Gastrocnemius medialis (tissue), 4 donors: ENCODE data around the gene ZDHHC7. TPM values are rescaled to one million over a fixed set of nuclear protein-coding genes. Genes with fewer than 3 reads are reported as not detected.

Source experiments
- ATAC-seq, 2 donors: fragments of 150-250 bp; one replicate each; pipeline ENCODE4 v1.9.1; 2016
- DNase-seq, 2 donors: peaks; one replicate each; pipeline ENCODE4 v3.0.0-alpha.2; 2019
- H3K27ac ChIP-seq, 4 donors: fragments of 200-600 bp; sonication (generic); 1 replicate in 1 of 4; 2 replicates in 3 of 4; pipeline ENCODE4 v1.5.1; 2016 to 2018; ENCODE audit warnings: mild to moderate bottlenecking in 2 of 4, moderate library complexity in 1 of 4
- H3K27me3 ChIP-seq, 3 donors: fragments of 200-600 bp; sonication (generic) in 2 of 3; 1 replicate in 1 of 3; 2 replicates in 2 of 3; pipeline versions ENCODE4 v1.5.1 to v1.6.0; 2016 to 2019; ENCODE audit warnings: mild to moderate bottlenecking in 1 of 3, moderate library complexity in 1 of 3
- H3K36me3 ChIP-seq, 2 donors: fragments of 200-600 bp; sonication (generic) in 1 of 2; one replicate each; pipeline ENCODE4 v1.5.1; 2017 to 2018
- H3K4me1 ChIP-seq, 2 donors: fragments of 200-600 bp; sonication (generic) in 1 of 2; one replicate each; pipeline ENCODE4 v1.5.1; 2016 to 2017; ENCODE audit warnings: mild to moderate bottlenecking in 2 of 2
- H3K4me3 ChIP-seq, 4 donors: fragments of 200-600 bp; sonication (generic) in 3 of 4; 1 replicate in 1 of 4; 2 replicates in 3 of 4; pipeline ENCODE4 v1.5.1; 2016 to 2019; ENCODE audit warnings: mild to moderate bottlenecking in 2 of 4
- H3K9me3 ChIP-seq, 3 donors: fragments of 200-600 bp; sonication (generic) in 2 of 3; 1 replicate in 1 of 3; 2 replicates in 2 of 3; pipeline ENCODE4 v1.5.1; 2016 to 2019
- CTCF ChIP-seq, 5 experiments: fragments of 450-650 bp in 3 of 5; fragments of 200-600 bp in 2 of 5; sonication (generic) in 2 of 5; IDR thresholded peaks in 4 of 5; conservative IDR thresholded peaks in 1 of 5; 1 replicate in 4 of 5; 2 replicates in 1 of 5; pipeline ENCODE4 v1.5.1; 2016 to 2019; ENCODE audit warnings: antibody characterized with exemption in 5 of 5, mild to moderate bottlenecking in 3 of 5, moderate library complexity in 3 of 5
- POLR2A ChIP-seq, 2 donors: fragments of 450-650 bp; IDR thresholded peaks; one replicate each; pipeline ENCODE4 v1.6.1; 2017; ENCODE audit warnings: antibody characterized with exemption in 2 of 2, mild to moderate bottlenecking in 2 of 2, moderate library complexity in 2 of 2
- in situ Hi-C, 4 donors: fragments of 200-750 bp; cut with MboI; loops; one replicate each; pipeline versions ENCODE4 v1.15.0 to v1.8.0; 2017; ENCODE audit warnings: low sequenced_read_pairs in 4 of 4
- intact Hi-C: fragments of 100-400 bp; cut with DNase I; formaldehyde crosslinking; loops from one replicate; pipeline ENCODE4 v1.15.1; 2023; ENCODE audit warnings: low total_unique reads
- total RNA-seq, 4 donors: library from RNA; depleted of rRNA; stranded (reverse); fragments of >200 nt; gene quantifications; one replicate each; pipeline versions ENCODE4 v1.1.0 to v1.2.3, GENCODE V29; 2016

ZDHHC7 gene
- total RNA-seq, result 10 to 100 TPM; 55.0 to 93.5 (median 68.4) TPM

GRCh38 chr16:85010931-85011845 lies at the start of gene ZDHHC7:
ZDHHC7 (minus strand) TSS chr16:85011535; CDS start chr16:84990618, 20,917 bp downstream.
- Histone ChIP-seq H3K27me3 (peaks cover 0 to 6% (median 0%) of the 10 kb centered on the region in 3 donors), H3K4me3 (peak within 1 kb of the TSS; percentile 83 to 90 (median 86)), H3K36me3 (no peaks in the 10 kb centered on the region), H3K27ac (peak within 1 kb of the TSS; percentile 90 to 98 (median 96)), H3K9me3 (no peaks in the 10 kb centered on the region), H3K4me1 (peaks cover 48 to 49% of the 10 kb centered on the region in 2 donors)
- in situ Hi-C loops (no loop called here), intact Hi-C loops (loop anchor here (2.0 kb wide), 1 partner anchor 16 kb away; the partner anchor contains the start of gene KIAA0513)
- DNase-seq, result peak; percentile 80 to 82
- ATAC-seq, result peak; percentile 93
- TF ChIP-seq CTCF (IDR thresholded peaks at IDR 0.05 in 4 of 5, conservative IDR thresholded peaks at IDR 0.05 in 1 of 5) (no peak), POLR2A (IDR thresholded peaks at IDR 0.05) (peak; percentile 91 to 92)

- Histone ChIP-seq H3K4me3 (no peak overlapping the region), H3K4me1 (peaks cover 12 to 13% of the 10 kb centered on the region in 2 donors), H3K27ac (no peak overlapping the region), H3K36me3 (no peaks in the 10 kb centered on the region), H3K27me3 (no peaks in the 10 kb centered on the region), H3K9me3 (no peaks in the 10 kb centered on the region)
- no peak for DNase-seq
- in situ Hi-C loops (no loop called here), intact Hi-C loops (no loop called here)
- no peak for ATAC-seq
- no peak for TF ChIP-seq CTCF (IDR thresholded peaks at IDR 0.05 in 4 of 5, conservative IDR thresholded peaks at IDR 0.05 in 1 of 5)
- TF ChIP-seq POLR2A (IDR thresholded peaks at IDR 0.05), result no peak
These were observed 47.6 kb upstream of the ZDHHC7 start for GRCh38 chr16:85058909-85059308.

GRCh38 chr16:85057948-85058347 lies 46.6 kb upstream of the ZDHHC7 start:
- ATAC-seq, result no peak
- intact Hi-C loops, result no loop called here
- no peak overlapping the region for H3K4me3 ChIP-seq
- H3K27ac ChIP-seq, result no peak overlapping the region
- H3K27me3 ChIP-seq, result no peaks in the 10 kb centered on the region
- TF ChIP-seq CTCF (IDR thresholded peaks at IDR 0.05 in 4 of 5, conservative IDR thresholded peaks at IDR 0.05 in 1 of 5) (no peak), POLR2A (IDR thresholded peaks at IDR 0.05) (no peak)
- H3K36me3 ChIP-seq, result no peaks in the 10 kb centered on the region
- peaks cover 12 to 13% of the 10 kb centered on the region in 2 donors for H3K4me1 ChIP-seq
- no peak for DNase-seq
- in situ Hi-C loops, result no loop called here
- H3K9me3 ChIP-seq, result no peaks in the 10 kb centered on the region

GRCh38 chr16:85057212-85057889 lies 46.0 kb upstream of the ZDHHC7 start:
- ATAC-seq, result no peak
- intact Hi-C loops (no loop called here), in situ Hi-C loops (no loop called here)
- peaks cover 12 to 13% of the 10 kb centered on the region in 2 donors for H3K4me1 ChIP-seq
- H3K36me3 ChIP-seq, result no peaks in the 10 kb centered on the region
- TF ChIP-seq POLR2A (IDR thresholded peaks at IDR 0.05) (no peak), CTCF (IDR thresholded peaks at IDR 0.05 in 4 of 5, conservative IDR thresholded peaks at IDR 0.05 in 1 of 5) (no peak)
- no peak overlapping the region for H3K4me3 ChIP-seq
- H3K27ac ChIP-seq, result no peak overlapping the region
- H3K9me3 ChIP-seq, result no peaks in the 10 kb centered on the region
- H3K27me3 ChIP-seq, result no peaks in the 10 kb centered on the region
- no peak for DNase-seq
